Central memory CD8-positive, alpha-beta T cell (primary cell): ENCODE measurements around the gene TREH.

Source experiments
- ATAC-seq: fragments of 150-1000 bp; cut with Tn5 transposase; replicated peaks from 2 replicates; pipeline ENCODE4 v1.10.0; 2022; ENCODE audit warnings: mild to moderate bottlenecking, moderate FRiP score, moderate number of reproducible peaks; ENCODE audit not compliant: poor library complexity, severe bottlenecking; ENCODE audit errors: extremely low read depth
- DNase-seq, 2 donors: peaks; one replicate each; pipeline ENCODE4 v3.0.0; 2021; ENCODE audit warnings: low spot score in 2 of 2
- H3K27ac Mint-ChIP-seq: one replicate; pipeline ENCODE4 v1.8.0; 2022; ENCODE audit warnings: low read depth, mild to moderate bottlenecking, moderate library complexity, mixed read lengths
- H3K27me3 Mint-ChIP-seq: one replicate; pipeline ENCODE4 v1.8.0; 2022; ENCODE audit warnings: mixed read lengths
- H3K36me3 Mint-ChIP-seq: one replicate; pipeline ENCODE4 v1.8.0; 2022; ENCODE audit warnings: mild to moderate bottlenecking, moderate library complexity, mixed read lengths; ENCODE audit not compliant: insufficient read depth
- H3K4me1 Mint-ChIP-seq: one replicate; pipeline ENCODE4 v1.8.0; 2022; ENCODE audit warnings: mixed read lengths
- H3K4me3 Mint-ChIP-seq: one replicate; pipeline ENCODE4 v1.8.0; 2022; ENCODE audit warnings: mild to moderate bottlenecking, moderate library complexity, mixed read lengths
- H3K9me3 Mint-ChIP-seq: one replicate; pipeline ENCODE4 v1.8.0; 2022; ENCODE audit warnings: mixed read lengths

TREH gene

DNA sequence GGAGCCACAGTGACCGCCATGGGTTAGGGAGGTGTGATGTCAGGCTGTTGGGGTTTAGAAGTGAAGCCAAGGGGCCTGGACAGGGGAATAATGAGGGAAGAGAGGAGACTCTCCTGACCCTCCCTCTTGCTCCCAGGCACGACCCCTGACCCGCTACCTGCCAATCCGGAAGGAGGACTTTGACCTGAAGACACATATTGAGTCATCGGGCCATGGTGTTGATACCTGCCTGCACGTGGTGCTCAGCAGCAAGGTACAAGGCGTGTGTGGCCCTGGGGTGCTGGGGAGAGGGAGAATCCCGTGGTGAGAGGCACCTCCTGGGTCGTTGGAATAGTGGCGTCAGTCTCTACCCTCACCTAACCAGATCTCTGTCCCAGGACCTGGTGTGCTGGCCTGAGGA is 29.5 kb downstream of the TREH start:
- Mint-ChIP-seq H3K36me3 (peaks cover 1% of the 10 kb centered on the region), H3K9me3 (no peaks in the 10 kb centered on the region), H3K27ac (no peak overlapping the region), H3K27me3 (no peaks in the 10 kb centered on the region), H3K4me1 (peaks cover 8% of the 10 kb centered on the region), H3K4me3 (no peak overlapping the region)
- DNase-seq = no peak
- ATAC-seq = no peak

DNA sequence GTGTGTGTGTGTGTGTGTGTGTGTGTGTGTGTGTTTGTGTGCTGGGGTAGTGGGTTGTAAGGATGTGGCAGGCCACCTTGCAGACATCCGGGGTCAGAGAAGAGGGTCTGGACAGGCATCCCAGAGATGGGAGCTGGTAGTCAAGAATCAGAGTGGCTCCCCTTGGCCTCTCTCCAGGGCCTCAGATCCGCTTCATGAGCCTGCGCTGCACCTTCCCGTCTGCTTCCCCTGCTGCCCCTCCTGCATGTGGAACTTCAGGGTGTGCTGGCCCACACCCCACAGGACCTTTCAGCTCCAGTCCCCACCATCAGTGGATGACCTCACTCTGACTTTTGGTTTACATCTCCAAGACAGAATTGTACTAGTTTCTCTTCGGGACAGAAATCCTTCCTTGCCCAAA is 31.2 kb downstream of the TREH start:
- ATAC-seq (no peak), DNase-seq (no peak)
- Mint-ChIP-seq H3K27ac (no peak overlapping the region), H3K36me3 (peaks cover 1% of the 10 kb centered on the region), H3K9me3 (no peaks in the 10 kb centered on the region), H3K4me3 (no peak overlapping the region), H3K27me3 (no peaks in the 10 kb centered on the region), H3K4me1 (peaks cover 8% of the 10 kb centered on the region)

DNA sequence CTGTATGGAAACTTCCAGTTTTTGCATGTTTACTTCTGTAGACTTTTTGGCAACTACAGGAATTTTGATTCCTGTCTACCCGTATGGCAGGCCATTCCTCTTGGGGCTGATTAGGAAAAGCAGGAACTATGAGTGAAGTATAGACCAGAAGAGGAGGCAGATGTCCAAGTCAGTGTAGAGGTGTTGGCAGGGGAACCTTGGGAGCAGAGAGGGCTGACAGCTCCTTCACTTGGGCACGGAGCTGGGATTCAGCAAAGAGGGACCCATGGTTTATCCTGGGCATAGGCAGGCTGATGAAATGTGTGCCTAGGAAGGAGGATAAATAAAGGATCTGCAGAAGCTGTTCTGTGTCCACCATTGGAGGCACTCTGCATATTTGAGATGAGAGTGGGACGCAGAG is 33.1 kb downstream of the TREH start:
- Mint-ChIP-seq H3K36me3 (peaks cover 1% of the 10 kb centered on the region), H3K4me3 (no peak overlapping the region), H3K27me3 (no peaks in the 10 kb centered on the region), H3K9me3 (no peaks in the 10 kb centered on the region), H3K4me1 (no peaks in the 10 kb centered on the region), H3K27ac (no peak overlapping the region)
- no peak for ATAC-seq
- no peak for DNase-seq

GRCh38 chr11:118645066-118645715 is 34.3 kb downstream of the TREH start:
- Mint-ChIP-seq H3K27me3 (no peaks in the 10 kb centered on the region), H3K36me3 (peaks cover 1% of the 10 kb centered on the region), H3K4me3 (no peak overlapping the region), H3K27ac (peak overlapping the region; percentile 41), H3K9me3 (no peaks in the 10 kb centered on the region), H3K4me1 (no peaks in the 10 kb centered on the region)
- no peak for ATAC-seq
- no peak for DNase-seq

GRCh38 chr11:118644496-118644895 is 35.0 kb downstream of the TREH start:
- Mint-ChIP-seq H3K9me3 (no peaks in the 10 kb centered on the region), H3K36me3 (peaks cover 1% of the 10 kb centered on the region), H3K27ac (peak overlapping the region; percentile 41), H3K4me1 (no peaks in the 10 kb centered on the region), H3K27me3 (no peaks in the 10 kb centered on the region), H3K4me3 (no peak overlapping the region)
- ATAC-seq (no peak), DNase-seq (no peak)

- ATAC-seq (no peak), DNase-seq (no peak)
- H3K36me3 Mint-ChIP-seq = peaks cover 1% of the 10 kb centered on the region
- no peaks in the 10 kb centered on the region for H3K9me3 Mint-ChIP-seq
- no peaks in the 10 kb centered on the region for H3K27me3 Mint-ChIP-seq
- H3K27ac Mint-ChIP-seq = no peak overlapping the region
- no peak overlapping the region for H3K4me3 Mint-ChIP-seq
- no peaks in the 10 kb centered on the region for H3K4me1 Mint-ChIP-seq
These were observed 35.5 kb downstream of the TREH start for GRCh38 chr11:118643995-118644345.

GRCh38 chr11:118643142-118643994 is 36.1 kb downstream of the TREH start:
- Mint-ChIP-seq H3K36me3 (peaks cover 1% of the 10 kb centered on the region), H3K27ac (no peak overlapping the region)
- ATAC-seq = no peak

DNA sequence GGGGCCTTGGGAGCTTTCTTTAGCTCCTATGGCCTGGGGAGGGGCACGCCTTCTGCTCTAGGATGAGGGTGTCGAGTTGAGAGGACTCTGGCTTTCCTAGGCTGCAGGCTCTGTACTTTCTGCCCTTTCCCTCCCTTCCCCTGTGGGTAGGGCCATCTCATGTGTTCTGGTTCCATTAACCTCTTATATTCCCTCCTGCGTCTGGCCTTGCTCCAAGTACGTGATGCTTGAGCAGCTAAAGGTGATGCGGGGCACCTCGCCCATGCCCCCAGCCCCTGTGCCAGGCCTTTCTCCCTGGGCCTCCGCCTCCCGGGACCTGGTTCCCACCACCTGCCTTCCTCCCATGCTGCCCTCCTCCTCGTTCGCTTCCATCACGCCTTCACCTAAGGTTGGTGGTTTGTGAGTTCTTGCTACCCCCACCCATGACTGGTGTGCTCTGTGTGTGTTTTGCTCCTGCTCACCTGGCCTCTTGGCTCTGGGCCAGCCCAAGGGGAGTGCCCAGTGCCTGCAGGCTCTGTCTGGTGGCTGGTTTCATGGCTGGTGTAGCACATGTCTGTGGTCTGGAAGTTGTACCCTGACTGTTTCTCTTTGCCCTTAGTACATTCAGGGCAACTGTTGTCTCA is 37.9 kb downstream of the TREH start:
- Mint-ChIP-seq H3K36me3 (no peaks in the 10 kb centered on the region), H3K27ac (no peak overlapping the region), H3K4me1 (no peaks in the 10 kb centered on the region), H3K27me3 (no peaks in the 10 kb centered on the region), H3K9me3 (no peaks in the 10 kb centered on the region), H3K4me3 (no peak overlapping the region)
- DNase-seq (no peak), ATAC-seq (no peak)

More at GRCh38 chr11:118643142-118643994, 36.1 kb downstream of the TREH start:
- no peaks in the 10 kb centered on the region for H3K9me3 Mint-ChIP-seq
- no peaks in the 10 kb centered on the region for H3K27me3 Mint-ChIP-seq
- DNase-seq = no peak
- no peaks in the 10 kb centered on the region for H3K4me1 Mint-ChIP-seq
- H3K4me3 Mint-ChIP-seq = no peak overlapping the region

GRCh38 chr11:118640332-118641154 is 38.9 kb downstream of the TREH start:
- DNase-seq (no peak), ATAC-seq (no peak)
- Mint-ChIP-seq H3K4me1 (no peaks in the 10 kb centered on the region), H3K36me3 (no peaks in the 10 kb centered on the region), H3K9me3 (no peaks in the 10 kb centered on the region), H3K4me3 (no peak overlapping the region), H3K27ac (no peak overlapping the region), H3K27me3 (no peaks in the 10 kb centered on the region)

DNA sequence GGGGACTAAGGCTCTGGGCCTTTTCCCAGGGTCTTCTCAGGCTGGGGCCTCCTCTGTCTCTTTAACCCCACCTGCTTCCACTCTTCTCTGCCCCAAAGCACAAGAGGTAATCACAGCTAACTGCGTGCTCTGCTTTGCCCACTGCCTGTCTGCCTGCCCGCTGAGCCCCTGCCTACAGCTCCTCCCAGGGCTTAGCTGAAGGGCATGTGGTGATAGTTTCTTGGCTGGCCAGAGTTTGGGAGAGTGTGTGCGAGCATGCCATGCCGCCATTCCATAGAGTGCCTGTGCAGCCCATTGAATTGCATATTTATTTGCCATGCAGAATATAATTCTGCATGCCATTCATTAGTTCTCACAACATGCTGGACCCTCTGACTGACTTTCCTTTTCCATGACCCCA is 39.6 kb downstream of the TREH start:
- H3K9me3 Mint-ChIP-seq = no peaks in the 10 kb centered on the region
- H3K36me3 Mint-ChIP-seq = no peaks in the 10 kb centered on the region
- H3K27ac Mint-ChIP-seq = no peak overlapping the region
- no peak for ATAC-seq
- no peak for DNase-seq
- H3K27me3 Mint-ChIP-seq = no peaks in the 10 kb centered on the region
- no peaks in the 10 kb centered on the region for H3K4me1 Mint-ChIP-seq
- no peak overlapping the region for H3K4me3 Mint-ChIP-seq

DNA sequence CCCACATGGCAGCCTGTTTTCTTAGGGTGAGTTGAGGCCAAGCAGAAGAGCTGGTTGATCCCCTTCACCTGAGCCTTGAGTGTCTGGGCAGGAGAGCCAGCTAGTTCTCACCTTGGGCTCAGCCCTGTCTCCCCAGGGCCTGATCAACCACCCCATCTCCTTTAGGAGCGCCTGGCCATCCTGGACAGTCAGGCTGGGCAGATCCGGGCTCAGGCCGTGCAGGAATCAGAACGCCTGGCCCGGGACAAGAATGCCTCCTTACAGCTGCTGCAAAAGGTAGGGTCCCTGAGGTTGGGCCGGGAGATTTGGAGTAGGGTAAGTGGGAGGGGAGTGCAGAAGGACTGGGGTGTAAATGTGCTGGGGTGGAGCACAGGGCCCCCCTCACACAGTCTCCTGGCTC is 40.7 kb downstream of the TREH start:
- no peaks in the 10 kb centered on the region for H3K36me3 Mint-ChIP-seq
- H3K27me3 Mint-ChIP-seq = no peaks in the 10 kb centered on the region
- no peaks in the 10 kb centered on the region for H3K9me3 Mint-ChIP-seq
- no peak overlapping the region for H3K27ac Mint-ChIP-seq
- DNase-seq = no peak
- no peaks in the 10 kb centered on the region for H3K4me1 Mint-ChIP-seq
- no peak for ATAC-seq
- no peak overlapping the region for H3K4me3 Mint-ChIP-seq

GRCh38 chr11:118636569-118637290 is 42.7 kb downstream of the TREH start:
- DNase-seq = no peak
- no peak overlapping the region for H3K4me3 Mint-ChIP-seq
- no peaks in the 10 kb centered on the region for H3K9me3 Mint-ChIP-seq

More at GRCh38 chr11:118636569-118637290, 42.7 kb downstream of the TREH start:
- ATAC-seq = no peak
- Mint-ChIP-seq H3K27ac (no peak overlapping the region), H3K27me3 (peaks cover 9% of the 10 kb centered on the region), H3K4me1 (no peaks in the 10 kb centered on the region), H3K36me3 (no peaks in the 10 kb centered on the region)
